LHCN-M2 (cell line): Measurements from ENCODE around the gene NECAB2. TPM values are rescaled to one million over a fixed set of nuclear protein-coding genes. Genes with fewer than 3 reads are reported as not detected.

ENCODE experiments used
- DNase-seq: peaks from one replicate; pipeline ENCODE4 v3.0.0-alpha.2; 2012; ENCODE audit warnings: low read depth
- total RNA-seq: library from RNA; depleted of rRNA; stranded (reverse); fragments of >200 nt; gene quantifications from 2 replicates; pipeline ENCODE4 v1.2.3, GENCODE V29; 2014

The NECAB2 gene
- total RNA-seq, 1 experiment from 2014 or later: not detected

DNA sequence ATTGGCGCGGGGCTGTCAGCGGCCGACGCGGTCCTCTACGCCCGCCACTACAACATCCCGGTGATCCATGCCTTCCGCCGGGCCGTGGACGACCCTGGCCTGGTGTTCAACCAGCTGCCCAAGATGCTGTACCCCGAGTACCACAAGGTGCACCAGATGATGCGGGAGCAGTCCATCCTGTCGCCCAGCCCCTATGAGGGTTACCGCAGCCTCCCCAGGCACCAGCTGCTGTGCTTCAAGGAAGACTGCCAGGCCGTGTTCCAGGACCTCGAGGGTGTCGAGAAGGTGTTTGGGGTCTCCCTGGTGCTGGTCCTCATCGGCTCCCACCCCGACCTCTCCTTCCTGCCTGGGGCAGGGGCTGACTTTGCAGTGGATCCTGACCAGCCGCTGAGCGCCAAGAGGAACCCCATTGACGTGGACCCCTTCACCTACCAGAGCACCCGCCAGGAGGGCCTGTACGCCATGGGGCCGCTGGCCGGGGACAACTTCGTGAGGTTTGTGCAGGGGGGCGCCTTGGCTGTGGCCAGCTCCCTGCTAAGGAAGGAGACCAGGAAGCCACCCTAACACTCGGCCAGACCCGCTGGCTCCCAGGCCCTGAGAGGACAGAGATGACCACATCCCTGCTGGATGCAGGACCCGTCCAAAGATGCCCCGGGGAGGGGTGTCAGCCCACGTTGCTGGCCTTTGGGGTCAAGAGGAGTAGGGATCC is 2.4 kb upstream of the NECAB2 start:
- no peak for DNase-seq

DNA sequence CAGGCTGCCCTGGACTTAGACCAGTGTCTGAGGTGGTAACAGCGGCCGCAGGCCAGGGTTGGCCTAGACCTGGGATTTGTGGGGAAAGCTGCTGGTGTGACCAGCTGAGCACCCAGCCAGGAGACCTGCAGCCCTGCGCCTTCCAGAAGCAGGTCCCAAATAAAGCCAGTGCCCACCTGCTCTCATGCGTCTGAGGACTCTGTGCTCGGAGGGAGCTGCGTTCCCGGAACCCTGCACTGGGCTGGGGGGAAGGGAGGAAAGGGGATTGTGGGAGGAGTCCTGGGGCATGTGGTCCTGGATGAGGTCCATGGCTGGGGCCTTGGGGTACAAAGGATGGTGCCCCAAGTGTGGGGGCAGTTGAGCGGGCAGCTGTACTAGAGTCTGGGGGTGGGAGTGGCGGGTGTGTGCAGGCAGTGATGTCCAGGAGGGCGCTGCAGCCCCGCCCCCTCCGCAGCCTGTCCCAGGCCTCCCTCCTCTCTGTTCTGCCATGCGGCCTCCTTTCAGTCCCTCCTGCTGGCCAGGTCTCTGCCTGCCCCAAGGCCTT is 1.8 kb upstream of the NECAB2 start:
- no peak for DNase-seq

DNA sequence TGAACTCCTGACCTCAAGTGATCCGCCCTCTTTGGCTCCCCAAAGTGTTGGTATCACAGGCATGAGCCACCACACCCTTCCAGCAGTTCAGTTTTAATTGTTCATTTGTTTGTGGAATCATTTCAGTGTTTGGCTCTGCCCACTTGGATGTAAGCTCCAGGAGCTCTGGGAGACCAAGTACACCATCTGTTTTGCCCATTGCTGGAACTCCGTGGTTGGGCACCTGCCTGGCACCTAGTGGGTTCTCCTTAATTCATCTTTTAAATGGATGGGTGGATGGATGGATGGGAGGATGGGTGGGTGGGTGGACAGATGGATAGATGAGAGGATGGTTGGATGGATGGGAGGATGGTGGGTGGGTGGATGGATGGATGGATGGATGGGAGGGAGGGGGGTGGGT is 953 bp upstream of the NECAB2 start:
- DNase-seq: no peak

DNA sequence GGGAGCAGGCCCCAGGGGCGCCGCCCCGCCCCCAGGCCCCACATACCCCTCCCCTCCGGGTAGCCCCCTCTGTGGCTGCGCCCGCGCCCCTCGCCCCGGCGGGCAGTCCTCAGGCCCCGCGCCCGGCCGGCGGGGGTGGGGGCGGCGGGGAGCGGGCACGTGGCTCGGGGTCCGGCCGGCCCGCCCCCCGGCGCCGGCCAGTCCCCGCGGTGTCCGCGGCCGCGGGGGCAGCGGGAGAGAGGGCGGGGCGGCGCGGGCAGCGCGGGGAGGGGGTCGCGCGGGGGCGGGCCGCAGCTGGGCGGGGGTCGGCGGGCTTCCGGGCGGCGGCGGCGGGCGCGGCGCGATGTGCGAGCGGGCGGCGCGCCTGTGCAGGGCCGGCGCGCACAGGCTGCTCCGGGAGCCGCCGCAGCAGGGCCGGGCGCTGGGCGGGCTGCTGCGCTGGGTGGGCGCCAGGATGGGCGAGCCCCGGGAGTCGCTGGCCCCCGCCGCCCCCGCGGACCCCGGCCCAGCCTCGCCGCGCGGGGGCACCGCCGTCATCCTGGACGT is 335 bp downstream of the NECAB2 start:
- no peak for DNase-seq

DNA sequence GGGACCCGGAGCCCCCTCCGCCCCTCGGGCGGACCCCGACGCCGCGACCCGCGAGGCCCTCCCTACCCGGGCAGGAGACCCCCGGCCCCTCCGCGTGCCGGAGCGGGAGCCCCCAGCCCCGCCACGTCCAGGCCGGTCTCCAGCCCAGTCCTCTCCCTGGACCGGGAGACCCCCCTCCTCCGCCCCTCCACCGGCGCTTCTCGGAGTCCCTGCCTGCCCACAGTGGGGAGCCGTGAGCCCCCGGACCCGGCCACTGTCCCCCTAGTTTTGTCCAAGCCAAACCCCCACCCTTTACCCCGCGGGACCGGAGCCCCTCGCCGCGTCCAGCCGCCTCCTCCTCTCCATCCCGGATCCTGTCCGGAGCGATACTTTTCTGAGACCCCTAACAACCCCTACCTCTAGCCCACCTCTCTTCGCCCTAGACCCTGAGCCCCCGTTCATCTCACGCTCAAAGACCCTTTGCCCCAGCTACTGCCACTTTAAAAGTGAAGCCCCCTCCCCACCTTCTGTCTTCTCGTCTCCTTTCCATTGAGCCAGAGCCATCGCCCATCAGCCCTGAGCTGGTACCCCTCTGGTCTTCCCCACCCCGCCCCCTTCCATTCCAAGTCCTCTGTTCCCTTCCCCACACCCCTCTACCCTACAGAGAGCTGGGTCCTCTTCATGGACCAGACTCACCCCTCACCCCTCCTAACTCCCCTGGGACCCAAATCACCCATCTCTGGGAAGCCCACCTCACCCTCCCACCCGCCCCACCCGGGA is 1.0 kb downstream of the NECAB2 start:
- DNase-seq: no peak

DNA sequence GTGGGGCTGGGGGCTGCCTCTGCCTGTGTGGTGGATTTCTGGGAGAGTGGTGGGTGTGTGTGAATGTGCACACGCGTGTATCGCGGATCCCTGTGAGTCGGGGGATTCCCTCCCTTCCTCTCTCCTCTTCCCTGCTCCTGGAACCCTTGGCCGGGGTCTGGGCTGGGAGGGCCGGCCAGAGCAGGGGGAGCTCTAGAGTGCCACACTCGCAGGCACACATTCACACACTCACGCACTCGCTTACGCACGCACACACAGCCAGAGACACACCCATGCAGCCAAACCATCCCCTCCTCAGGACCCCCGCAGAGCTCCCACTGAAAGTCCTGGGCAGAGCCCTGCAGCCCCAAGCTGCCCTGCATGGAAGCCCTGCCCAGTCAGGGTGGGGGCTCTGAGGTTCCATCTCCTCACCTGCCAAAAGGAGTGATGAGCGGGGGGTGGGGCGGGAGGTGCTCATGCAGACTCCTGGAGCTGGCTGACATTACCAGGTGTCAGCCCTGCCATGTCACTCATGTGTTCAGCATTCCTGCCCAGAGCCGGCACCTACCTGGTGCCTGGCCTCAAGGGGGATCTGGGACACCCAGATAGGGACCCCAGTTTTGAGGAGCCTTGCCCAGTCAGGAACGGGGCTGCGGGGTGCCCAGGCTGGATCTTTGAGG is 1.9 kb downstream of the NECAB2 start:
- no peak for DNase-seq

DNA sequence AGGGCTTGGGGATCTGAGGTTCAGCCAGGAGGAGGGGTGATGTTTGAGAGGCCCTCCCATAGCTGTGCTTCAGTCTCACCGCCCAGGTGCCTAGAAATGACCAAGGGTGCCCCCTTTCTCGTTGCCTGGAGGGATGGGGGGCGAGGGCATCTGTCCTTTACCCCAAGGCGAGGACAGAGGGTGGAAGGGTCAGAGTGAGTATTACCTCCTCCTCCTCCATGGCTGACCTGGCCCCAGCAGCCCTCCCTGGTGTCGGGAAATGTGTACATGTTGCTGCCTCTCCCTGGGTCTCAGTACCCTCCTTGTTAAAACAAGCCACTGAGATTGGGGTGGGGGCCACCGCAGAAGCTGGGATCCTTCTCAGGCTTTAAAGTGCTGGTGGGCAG is 2.4 kb downstream of the NECAB2 start:
- no peak for DNase-seq

DNA sequence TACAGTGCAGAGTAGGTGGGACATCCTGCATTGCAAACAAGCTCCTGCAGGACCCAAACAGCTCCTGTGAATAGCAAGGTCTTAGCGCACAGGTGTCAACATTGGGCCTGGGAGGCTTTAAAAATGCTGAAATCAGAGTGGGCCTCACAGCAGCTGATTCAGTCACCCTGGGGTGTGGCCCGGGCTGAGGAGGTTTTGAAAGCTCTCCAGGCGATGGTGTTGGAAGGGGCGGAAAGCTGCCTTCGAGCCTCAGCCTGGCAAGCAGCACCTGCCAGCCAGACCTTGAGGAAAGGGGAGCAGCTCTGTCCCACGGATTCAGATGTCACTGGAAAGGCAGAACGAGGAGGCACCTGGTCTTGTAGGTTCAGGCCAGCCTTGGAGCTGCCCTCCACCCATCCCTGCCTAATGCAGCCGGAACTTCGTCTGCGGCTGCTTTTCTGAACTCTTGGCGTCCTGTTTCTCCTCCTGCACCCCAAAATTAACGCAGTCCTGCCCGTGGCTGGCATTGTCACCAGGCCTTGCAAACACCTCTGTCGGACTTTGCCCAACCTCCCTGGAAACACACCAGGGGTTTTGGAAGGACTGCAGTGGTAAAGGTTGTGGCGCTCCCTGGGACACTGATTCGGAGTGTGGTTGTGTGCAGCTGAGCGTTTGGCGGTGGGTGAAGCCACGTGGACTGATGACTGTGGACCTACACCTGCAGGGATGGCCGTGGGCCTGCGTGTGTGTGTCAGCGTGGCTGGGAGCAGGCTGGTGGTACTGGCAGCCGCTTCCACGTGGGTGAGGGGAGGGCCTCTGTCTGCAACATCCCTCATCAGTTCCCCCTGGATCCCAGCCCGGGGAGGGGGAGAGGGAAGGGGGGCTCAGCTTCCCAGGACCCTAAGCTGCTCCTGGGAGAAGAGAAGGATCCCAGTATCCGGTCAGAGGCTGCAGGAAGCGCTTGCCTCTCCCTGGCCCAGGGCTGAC is 3.4 kb downstream of the NECAB2 start:
- no peak for DNase-seq

DNA sequence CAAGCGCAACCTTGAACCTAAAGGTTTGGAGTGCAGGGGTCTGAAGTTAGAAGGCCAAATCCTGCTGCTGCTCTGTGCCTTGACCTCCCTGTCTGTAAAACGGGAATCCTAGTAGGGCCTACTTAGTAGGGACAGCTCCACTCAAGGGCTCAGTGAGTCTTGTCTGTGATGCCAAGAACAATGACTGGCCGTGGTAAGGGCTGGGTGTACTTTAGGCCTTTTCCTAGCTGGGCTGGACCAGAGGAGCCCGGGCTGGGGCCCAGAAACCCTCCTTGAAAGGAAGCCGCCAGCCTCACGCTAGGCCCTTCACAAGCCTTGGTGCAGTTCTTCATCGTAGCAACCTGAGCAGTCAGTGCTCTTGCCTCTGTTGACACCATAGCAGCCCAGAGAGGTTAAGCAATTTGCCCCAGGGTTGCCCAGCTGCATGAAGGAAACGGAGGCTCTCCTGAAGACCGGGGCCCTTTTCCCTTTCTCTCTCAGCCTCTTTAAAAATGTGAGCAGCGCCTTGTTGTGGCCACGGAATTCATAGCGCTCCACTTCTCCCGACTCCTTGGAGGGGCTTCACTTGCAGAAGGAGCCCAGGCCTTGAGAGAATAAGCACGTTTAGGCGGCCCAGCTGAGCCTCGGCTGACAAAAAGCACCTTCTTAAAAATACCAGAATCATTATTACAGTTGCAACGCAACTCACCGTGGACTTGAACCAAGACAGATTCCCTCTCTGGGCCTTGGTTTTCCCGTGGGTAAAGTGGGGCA is 4.4 kb downstream of the NECAB2 start:
- no peak for DNase-seq

DNA sequence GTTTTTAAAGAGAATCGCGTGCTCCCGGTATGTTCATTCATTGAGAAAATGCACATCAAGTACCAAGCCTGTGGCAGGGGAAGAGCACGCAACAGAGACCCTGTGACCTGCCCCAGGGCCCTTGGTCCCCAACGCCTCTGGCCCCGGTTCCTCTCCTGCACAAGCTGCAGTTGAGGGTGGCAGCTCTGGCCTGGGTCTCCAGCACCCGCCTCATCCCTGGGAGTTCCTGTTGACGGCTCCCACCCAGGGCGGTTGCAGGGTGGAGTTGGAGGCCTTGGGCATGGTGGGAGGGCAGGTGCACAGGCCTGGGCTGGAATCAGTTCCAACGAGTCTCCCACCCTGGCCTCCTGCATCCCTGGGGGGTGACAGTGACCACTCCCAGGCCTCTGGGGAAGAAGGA is 5.0 kb downstream of the NECAB2 start:
- DNase-seq: no peak

DNA sequence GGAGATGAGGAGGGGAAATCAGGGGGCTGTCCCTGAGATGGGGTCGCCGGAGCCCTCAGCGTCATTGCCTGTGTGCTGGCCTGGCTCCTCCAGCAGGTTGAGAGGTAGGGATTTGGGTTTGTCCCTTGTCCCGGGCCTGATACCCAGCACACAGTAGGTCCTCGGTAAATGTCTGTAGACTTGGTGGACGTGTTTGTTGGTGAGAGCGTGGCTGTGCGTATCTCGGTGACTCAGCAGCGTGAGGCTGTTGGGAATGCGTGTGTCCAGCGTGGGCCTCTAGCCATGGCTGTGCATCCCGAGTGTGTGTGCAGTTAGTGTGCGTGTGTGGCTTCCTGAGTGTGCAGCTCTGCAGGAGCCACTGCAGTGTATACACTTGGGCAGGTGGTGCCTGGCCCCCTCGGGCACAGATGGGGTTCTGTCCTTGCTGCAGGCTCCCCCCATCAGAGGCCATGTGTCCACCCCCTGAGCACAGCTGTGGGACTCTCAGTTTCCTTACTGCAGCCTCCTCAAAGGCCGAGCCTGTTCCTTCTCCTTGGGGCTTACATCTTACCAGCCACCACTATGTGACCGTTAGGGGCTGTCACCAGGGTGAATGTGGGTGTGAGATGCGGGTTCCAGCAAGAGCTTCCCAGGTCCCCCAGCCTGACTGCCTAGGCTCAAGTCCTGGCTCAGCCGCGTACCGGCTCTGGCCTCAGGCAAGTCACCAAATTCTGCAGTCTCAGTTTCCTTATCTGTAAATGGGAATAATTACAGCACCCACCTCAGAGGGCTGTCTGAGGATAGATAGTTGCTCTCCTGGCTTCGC is 5.7 kb downstream of the NECAB2 start:
- DNase-seq: no peak

DNA sequence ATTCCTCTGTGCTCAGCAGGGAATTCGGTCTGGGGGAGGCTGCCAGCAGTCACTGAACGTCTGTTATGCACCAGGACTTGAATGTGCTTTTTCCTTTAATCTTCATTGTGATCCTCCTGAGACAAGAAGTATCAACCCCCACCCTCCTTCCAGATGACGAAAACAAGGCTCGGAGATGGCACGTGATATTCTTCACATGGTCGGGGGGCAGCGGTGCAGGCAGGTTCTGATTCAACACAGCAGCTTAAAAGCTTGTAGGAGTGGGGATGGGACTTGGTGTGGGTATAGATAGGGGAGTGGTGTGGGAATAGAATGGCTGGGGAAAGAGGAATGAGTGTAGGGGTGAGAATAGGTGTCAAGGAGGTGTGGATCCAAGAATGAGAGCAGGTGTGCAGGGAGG is 6.4 kb downstream of the NECAB2 start:
- DNase-seq: no peak

DNA sequence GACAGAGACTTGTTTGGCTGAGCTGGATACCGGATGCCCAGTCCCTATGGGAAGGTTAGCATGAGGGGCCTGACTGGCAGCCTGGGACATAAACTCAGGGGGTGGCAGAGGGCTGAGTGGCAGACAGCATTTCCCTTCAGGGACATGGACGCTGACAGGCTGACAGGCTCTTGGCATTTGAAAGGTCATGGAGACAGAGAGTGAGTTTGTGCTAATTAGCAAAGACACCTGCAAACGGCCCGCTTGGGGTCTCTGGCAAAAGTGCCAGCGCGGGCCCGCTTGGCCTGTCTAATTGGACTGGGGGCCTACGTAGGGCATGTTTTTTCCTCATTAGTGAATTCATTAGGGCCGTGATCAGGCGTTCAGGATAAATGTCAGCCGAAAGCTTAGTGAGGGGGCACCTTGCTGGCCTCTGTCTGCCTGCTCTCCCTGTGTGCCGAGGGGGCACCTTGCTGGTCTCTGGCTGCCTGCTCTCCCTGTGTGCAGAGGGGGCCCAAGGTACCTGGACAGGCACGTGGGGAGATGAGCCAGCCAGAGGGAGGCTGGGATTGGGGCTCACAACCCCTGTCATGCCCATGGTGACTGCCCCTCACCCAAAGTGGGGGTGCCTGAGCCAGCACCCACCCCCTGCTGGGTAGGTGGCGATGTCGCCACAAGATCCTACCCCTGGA is 7.7 kb downstream of the NECAB2 start:
- DNase-seq: no peak

DNA sequence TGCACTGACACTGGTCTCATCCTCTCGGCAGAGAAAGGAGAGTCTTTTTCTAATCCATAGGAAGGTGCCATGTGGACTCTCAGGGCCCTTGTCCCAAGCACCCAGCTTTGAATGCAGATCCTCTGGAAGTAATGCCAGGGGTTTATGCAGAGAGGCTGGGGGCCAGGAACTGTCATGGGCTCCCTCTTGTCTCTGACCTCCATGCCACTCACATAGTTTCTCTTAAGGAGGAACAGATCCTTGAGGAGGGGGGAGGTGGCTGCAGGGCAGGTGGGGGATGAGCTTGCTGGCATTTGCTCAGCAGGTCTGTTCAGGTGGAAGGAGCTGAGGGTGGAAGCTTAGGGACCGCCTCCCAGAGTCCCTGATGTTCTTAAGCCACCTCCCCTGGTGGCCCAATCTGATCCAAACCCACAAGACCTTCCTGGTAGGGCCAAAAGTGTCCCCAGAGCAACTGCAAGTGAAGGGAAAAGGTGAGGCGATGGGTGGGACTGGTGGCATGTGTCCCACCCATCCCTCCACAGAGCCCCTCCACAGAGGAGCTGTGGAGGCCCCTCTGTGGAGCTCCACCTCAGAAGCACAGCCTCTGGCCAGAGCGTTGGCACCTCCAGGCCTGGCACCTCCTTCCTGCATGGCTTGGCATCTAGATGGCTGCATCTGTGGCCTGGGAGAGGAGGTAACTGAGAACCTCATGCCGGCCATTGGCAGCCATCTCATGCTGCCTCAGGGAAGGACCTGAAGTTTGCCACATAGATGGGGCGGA is 9.2 kb downstream of the NECAB2 start:
- DNase-seq: no peak

DNA sequence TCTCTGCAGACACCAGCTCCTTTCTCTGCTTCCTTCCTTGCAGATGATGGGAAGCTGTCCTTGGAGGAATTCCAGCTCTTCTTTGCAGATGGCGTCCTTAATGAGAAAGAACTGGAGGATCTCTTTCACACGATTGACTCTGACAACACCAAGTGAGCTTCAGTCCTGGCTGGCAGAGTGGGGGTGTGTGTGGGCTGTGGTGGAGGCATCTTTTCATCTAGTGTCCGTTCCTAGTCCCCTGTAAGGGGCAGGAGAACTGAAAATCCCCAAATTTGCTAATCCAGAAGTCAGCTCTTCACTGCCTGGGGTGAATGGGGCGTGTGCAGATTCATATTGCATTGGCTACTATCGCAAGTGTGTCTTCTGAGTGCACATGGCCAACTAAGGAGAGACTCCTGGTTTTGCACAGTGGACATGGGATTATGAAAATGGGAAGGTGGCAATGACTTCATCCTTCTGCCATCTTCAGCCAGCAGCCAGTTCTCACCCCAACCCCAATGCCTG is 10.4 kb downstream of the NECAB2 start:
- DNase-seq: no peak

DNA sequence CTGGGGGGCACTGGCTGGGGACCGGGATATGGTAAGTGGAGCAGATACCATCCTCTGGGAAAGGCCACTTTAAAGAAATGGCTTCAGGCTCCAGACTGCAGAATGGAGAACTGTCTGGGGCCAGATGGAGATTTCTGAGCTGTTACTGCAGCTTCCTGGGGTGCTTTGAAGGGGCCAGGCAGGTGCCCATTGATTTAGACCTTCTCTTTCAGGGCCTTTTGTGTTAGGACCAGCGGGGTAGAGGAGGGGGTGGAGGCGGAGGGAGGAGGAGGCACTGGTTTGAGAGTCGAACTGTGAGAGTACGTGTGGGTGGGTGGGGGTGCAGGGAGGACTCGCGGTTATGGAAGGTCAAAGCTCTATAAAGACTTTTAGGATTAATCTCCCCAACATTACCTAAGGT is 11.4 kb downstream of the NECAB2 start:
- DNase-seq: no peak

DNA sequence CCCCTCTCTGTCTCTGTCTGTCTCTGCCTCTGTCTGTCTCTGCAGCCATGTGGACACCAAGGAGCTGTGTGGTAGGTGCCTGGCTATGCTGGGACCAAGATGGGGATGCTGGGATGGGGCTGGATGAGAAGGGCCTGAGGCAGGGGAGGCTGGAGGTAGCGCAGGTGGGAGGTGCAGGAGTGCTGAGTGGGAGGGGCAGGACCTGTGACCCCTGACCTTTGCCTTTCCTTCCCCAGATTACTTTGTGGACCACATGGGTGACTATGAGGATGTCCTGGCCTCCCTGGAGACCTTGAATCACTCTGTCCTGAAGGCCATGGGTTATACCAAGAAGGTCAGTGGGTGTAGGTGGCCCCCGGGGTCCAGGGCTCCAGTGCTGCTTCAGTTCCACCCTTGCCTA is 12.8 kb downstream of the NECAB2 start:
- no peak for DNase-seq

DNA sequence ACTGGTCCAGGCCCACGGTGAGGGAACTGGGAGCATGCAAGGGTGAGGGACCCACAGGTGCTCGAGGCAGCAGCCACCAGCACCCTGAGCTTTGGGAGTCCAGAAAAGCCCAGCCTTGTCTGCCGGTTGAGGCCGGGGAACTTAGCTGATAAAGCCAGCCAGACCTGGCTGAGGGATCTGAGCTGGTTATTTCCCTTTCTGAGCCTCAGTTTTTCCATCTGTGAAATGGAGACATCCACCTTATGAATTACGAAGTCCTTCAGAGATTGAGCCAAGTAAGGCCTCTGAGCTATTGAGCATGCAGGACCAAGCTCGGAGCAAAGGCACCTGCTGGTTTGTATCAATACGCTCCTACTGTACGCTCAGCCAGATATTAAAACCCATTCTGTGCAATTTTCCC is 13.8 kb downstream of the NECAB2 start:
- no peak for DNase-seq
